AG20443 (cell line): ENCODE data around the gene AXL.

Experiments
- DNase-seq: peaks from one replicate; pipeline ENCODE4 v3.0.0; 2012; ENCODE audit warnings: low spot score, mixed read lengths

The AXL gene

GRCh38 chr19:41235480-41235879, 16.5 kb downstream of the AXL start:
- DNase-seq, result no peak

- DNase-seq, result no peak
These were observed 19.2 kb downstream of the AXL start for GRCh38 chr19:41238244-41238643.

- DNase-seq, result no peak
These were observed 20.3 kb downstream of the AXL start for GRCh38 chr19:41239363-41239762.

- DNase-seq, result no peak
These were observed 21.0 kb downstream of the AXL start for GRCh38 chr19:41239961-41240574.

GRCh38 chr19:41241859-41242258, 22.8 kb downstream of the AXL start:
- no peak for DNase-seq

GRCh38 chr19:41244117-41244516, 25.1 kb downstream of the AXL start:
- no peak for DNase-seq

GRCh38 chr19:41245843-41246242, 26.8 kb downstream of the AXL start:
- no peak for DNase-seq

- no peak for DNase-seq
These were observed 29.9 kb downstream of the AXL start for GRCh38 chr19:41248895-41249294.

- no peak for DNase-seq
These were observed 30.8 kb downstream of the AXL start for GRCh38 chr19:41249707-41250423.

- DNase-seq, result no peak
These were observed 34.6 kb downstream of the AXL start for GRCh38 chr19:41253660-41254059.

GRCh38 chr19:41255171-41255570, 36.1 kb downstream of the AXL start:
- DNase-seq, result no peak

GRCh38 chr19:41261474-41262190, 42.6 kb downstream of the AXL start:
- DNase-seq, result no peak

- DNase-seq, result peak; percentile 60
These were observed 44.2 kb downstream of the AXL start for GRCh38 chr19:41263042-41263849.

GRCh38 chr19:41263850-41264580, 45.0 kb downstream of the AXL start, which contains the start of gene HNRNPUL1:
Gene HNRNPUL1, plus strand, starts transcription at chr19:41264372. Its CDS starts 132 bp downstream, at chr19:41264504.
- DNase-seq, result peak; percentile 99

GRCh38 chr19:41264581-41265394, 45.8 kb downstream of the AXL start:
- DNase-seq, result peak; percentile 52

GRCh38 chr19:41265395-41266153, 46.6 kb downstream of the AXL start:
- DNase-seq, result peak; percentile 29

- no peak for DNase-seq
These were observed 50.0 kb downstream of the AXL start for GRCh38 chr19:41269055-41269454.

GRCh38 chr19:41269571-41269970, 50.5 kb downstream of the AXL start:
- no peak for DNase-seq

- no peak for DNase-seq
These were observed 54.1 kb downstream of the AXL start for GRCh38 chr19:41273076-41273475.

- no peak for DNase-seq
These were observed 55.8 kb downstream of the AXL start for GRCh38 chr19:41274802-41275201.
